ENCODE data around the gene METTL18.

DNA sequence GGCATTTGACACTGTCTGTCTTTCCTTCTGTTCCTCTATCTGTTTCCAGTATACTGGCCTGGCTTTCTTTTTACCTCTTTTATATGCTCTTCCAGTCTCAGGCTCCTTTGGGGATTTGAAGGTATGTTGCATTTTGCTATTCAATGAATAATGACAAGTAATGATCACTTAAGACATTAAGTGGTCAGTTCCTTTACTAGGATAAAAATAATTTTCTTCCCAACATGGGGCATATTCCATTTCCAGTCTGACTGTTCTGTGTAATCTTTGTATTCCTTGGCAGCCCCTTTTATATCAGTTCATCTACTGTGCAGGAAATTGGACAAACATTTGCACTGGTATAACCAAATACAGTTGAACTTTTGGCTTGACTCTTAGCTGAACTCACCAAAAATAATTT, 15.6 kb downstream of the METTL18 start:
- TF ChIP-seq, protein P1, sequence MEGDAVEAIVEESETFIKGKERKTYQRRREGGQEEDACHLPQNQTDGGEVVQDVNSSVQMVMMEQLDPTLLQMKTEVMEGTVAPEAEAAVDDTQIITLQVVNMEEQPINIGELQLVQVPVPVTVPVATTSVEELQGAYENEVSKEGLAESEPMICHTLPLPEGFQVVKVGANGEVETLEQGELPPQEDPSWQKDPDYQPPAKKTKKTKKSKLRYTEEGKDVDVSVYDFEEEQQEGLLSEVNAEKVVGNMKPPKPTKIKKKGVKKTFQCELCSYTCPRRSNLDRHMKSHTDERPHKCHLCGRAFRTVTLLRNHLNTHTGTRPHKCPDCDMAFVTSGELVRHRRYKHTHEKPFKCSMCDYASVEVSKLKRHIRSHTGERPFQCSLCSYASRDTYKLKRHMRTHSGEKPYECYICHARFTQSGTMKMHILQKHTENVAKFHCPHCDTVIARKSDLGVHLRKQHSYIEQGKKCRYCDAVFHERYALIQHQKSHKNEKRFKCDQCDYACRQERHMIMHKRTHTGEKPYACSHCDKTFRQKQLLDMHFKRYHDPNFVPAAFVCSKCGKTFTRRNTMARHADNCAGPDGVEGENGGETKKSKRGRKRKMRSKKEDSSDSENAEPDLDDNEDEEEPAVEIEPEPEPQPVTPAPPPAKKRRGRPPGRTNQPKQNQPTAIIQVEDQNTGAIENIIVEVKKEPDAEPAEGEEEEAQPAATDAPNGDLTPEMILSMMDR (conservative IDR thresholded peaks at IDR 0.05; ENCODE audit: low read depth, low read length): no peak
- no peak for TF ChIP-seq EZH2 (IDR thresholded peaks at IDR 0.05; ENCODE audit: low read length, unreplicated experiment)
- TF ChIP-seq EZH2phosphoT487 (IDR thresholded peaks at IDR 0.05; ENCODE audit: borderline replicate concordance, low read length): no peak
